ENCODE data around the gene ARMC5.

DNA sequence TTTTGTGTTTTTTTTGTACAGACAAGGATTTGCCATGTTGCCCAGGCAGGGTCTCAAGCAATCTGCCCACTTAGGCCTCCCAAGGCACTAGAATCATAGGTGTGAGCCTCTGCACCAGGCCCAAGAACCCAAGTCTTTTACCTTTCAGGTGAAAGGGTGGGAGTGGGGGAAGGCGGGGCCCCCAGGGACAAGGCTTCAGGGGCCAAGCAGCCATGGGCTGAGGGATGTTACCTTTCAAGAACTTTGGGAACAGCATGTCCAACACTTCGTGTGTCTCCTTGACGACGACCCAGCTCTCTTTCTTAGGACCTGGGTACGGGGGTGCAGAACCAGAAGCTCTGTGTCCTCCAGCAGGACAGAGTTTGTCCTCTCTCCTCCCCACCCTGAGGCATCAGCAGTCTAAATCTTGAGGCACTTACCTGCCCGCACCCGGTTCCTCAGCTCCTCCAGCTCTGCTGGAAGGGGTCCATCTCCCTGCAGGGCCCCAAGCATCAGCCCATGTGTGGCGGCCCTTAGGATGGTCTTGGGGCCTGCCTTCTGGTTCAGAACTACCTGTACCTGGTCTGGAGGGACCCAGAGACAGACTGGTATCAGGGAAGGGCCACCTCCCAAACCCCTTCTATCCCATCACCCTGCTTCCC lies 32.6 kb downstream of the ARMC5 start:
- TF ChIP-seq, protein P1, sequence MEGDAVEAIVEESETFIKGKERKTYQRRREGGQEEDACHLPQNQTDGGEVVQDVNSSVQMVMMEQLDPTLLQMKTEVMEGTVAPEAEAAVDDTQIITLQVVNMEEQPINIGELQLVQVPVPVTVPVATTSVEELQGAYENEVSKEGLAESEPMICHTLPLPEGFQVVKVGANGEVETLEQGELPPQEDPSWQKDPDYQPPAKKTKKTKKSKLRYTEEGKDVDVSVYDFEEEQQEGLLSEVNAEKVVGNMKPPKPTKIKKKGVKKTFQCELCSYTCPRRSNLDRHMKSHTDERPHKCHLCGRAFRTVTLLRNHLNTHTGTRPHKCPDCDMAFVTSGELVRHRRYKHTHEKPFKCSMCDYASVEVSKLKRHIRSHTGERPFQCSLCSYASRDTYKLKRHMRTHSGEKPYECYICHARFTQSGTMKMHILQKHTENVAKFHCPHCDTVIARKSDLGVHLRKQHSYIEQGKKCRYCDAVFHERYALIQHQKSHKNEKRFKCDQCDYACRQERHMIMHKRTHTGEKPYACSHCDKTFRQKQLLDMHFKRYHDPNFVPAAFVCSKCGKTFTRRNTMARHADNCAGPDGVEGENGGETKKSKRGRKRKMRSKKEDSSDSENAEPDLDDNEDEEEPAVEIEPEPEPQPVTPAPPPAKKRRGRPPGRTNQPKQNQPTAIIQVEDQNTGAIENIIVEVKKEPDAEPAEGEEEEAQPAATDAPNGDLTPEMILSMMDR (IDR thresholded peaks at IDR 0.05; ENCODE audit: low read depth, low read length): no peak
- no peak for TF ChIP-seq EZH2phosphoT487 (IDR thresholded peaks at IDR 0.05; ENCODE audit: low read depth)
